OCI-M2 (cell line): Measurements from ENCODE around the gene ZNF800.

Source experiments
- DNase-seq: peaks from one replicate; lab custom pipeline; 2025; ENCODE audit not compliant: unreplicated experiment; lab: John Stamatoyannopoulos, UW

ZNF800 gene

DNA sequence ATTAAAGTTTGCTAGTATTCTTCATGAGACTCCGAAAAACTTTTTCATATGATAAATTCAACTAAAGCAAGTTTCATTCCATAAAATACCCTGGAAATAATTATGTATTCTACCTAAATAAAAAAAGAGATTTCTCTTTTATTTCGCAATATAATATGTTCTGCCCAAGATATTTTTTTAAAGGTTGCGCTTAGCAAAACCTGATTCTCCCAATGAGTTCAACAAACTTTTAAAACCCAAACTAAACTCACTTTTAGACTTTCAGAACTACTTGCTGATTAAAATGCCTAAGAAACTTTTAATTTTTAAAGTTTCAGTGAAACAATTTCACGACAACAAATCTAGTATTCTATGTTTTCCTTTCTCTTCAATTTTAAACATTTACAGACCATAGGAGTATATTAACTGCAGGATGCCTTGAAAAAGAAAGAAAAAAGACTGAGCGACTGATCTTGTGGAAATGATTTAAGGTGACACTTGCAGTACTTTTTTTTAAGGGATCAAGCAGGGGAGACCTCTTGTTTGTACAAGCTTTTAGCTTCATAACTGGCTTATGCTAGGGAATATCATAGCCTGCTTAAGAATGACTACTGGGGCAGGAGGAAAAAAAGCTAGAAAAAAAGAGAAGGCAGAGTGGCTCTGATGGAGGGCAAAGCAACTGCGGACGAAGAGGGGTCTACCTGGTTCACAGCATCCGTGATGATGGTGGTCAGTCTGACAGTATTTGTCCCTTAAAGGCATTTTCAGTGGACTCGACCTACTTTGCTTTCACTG is 1.5 kb downstream of the ZNF800 start:
- DNase-seq = no peak

- DNase-seq = no peak
Measured at GRCh38 chr7:127390186-127390816, 2.2 kb downstream of the ZNF800 start.

DNA sequence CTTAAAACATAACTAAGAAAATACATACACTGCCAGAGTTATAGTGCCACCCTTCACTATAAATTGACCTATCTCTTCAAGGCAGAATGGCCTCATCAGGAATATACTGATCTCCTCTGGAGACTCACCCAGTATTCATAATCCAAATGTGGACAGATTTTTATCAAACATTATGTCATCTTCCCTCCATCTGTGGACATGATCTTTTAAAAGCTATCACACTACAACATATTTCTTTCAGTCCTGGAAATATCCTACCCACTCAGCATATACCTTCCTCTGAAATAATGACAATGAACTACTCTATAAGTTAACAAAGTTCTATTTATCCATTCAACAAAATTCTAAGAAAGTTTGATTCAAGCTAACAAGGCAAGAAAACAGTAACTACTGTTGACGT is 3.2 kb downstream of the ZNF800 start:
- DNase-seq = no peak

DNA sequence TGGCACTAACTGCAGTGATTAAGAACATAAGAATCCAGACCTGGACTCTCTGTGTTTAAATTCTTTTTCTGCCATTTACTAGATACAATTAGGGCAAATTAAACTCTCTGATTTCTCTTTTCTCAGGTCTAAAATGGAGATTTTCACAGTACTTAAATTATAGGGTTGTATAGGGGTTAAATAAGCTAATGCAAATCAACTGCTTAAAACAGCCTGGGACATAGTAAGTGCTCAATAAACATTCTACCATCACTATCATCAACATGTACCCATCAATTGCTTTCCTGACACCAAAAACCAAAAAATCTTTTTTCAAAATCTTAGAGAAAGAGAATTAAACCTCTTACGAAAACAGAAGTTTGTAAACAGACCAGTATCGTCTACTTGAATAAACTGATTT is 4.5 kb downstream of the ZNF800 start:
- DNase-seq = no peak

GRCh38 chr7:127383123-127383835 is 9.2 kb downstream of the ZNF800 start:
- no peak for DNase-seq

DNA sequence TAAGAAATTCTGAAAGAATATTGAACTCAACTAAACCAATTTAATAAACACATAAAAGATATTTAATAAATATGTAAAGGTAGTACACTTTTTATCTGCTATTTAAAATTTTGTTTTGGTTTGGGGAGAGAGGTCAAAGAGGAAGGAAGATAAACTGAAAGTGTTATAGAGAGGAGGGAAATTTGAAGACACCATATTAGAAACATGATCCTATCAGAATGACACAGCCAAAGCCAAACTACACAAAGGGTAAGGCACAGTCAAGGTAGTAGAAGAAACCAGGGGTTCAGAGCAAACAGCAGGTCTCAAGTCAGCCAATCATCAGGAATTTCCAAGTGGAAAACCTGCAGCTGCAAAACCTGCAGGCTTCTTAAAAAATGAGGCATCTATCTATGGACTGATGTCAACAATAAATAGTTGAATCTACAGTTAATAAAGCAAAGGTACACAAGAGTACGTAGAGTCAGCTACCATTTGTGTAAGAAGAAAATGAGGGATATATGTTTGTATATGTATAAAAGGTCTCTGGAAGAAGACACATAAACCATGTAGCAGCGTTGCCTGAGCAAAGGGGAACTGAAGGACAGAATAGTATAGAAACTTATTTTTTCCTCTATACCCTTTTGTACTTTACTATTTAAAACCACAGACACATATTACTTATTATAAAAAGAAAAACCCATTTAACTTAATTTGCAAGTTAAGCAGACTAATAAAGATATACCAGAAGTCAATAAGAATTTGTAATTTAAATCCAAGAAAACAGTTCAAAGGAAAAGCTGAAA is 10.0 kb downstream of the ZNF800 start:
- no peak for DNase-seq

DNA sequence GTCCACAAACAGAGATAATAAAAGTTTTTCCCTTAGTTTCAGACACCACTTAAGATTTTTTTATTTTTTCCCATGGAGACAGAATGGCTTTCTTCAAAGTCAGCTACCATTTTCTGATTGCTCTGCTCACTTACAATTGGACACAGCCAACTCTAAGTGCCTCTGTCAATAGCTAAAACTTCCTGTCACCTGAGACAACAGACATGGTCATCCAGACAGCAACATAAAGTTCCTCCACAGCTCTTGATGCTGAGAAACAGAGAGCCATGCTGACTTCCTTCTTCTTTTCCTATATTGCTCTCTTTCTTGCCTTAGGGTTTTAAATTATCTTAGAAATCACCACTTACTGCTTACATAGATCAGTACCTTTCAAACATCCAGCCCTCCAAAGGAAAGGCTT is 12.0 kb downstream of the ZNF800 start:
- no peak for DNase-seq

GRCh38 chr7:127379642-127380041 is 12.9 kb downstream of the ZNF800 start:
- DNase-seq = no peak

DNA sequence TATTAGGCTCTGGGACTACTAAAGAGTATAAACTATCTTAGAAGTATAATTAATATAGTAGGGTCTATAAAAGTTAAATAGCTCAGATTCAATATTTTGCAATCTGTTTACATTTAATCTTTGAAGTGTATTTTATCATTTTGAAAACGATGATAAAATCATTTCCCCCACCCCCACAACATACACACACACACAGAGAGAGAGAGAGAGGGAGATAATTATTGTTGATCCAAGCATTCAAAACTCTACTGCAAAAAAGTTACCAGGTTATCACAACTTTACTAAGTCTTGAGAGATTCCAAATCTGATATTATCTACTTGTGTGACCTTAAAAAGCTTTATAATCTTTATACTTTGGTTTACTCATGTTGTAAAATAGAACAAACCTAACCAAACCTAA is 14.0 kb downstream of the ZNF800 start:
- no peak for DNase-seq

GRCh38 chr7:127377425-127377824 is 15.1 kb downstream of the ZNF800 start:
- DNase-seq = no peak

GRCh38 chr7:127375631-127376030 is 16.9 kb downstream of the ZNF800 start:
- DNase-seq = no peak

GRCh38 chr7:127367679-127368078 is 24.8 kb downstream of the ZNF800 start:
- DNase-seq = no peak

DNA sequence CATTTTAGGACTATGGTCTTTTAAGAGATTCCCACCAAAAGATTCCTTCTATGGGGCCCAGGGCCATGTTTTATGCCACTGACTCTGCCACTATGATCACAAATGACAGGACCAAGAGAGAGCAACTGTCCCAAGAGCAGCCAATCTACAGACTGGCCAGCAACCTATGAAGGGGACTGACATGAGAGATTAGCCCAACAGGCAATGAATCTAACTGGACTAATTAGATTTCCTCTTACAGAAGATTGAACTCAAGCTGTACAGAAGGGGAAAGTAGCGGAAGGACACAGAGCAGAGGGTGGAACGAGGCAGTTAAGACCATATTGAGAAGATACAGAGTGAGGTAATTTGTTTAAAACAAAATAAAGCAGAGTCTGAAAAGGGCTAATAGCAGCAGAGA is 25.8 kb downstream of the ZNF800 start:
- DNase-seq = no peak

DNA sequence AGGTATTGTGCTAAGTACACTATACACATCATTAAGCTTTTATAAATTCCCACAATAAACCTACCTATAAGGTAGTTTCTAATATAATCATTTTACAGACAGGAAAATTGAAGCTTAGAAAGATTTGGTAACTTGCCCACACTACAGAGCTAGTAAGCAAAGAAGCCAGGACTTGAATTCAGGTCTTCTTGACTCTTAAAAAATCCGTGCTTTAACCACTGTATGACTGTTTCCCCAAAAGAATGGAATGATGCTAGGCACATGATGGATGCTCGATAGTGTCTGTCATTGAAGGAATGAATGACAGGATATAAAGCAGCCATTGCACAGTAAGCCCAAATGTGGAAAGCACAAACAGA is 26.6 kb downstream of the ZNF800 start:
- DNase-seq = no peak

- DNase-seq = no peak
Measured at GRCh38 chr7:127365164-127365956, 27.1 kb downstream of the ZNF800 start.

DNA sequence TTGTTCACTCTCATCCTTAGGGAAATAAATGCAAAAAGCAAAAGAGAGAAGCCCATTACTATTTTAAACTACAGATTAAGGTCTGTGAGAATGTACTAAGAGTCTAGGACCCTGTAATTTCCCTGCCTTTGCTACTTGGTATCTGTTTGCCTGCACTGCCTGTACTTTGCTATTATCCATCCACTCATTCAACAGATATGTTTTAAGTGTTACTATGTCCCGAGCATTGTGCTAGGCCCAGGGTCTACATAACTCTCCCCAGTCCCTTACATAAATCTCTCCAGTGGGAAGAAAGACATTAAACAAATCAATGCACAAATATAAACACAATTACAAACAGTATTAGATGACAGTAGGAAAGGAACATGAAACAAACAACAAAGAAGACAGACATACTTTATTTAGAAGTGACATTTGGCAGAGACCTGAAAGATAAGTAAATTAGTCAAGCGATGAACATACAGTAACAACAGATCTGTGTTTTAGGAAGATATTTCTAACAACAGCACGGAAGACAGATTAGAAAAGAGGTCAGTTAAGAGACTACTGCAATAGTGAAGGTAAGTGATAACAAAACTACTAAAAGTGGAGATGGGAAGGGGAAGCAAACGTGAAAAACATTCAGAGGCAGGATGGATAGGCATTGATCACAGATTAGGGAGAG is 30.0 kb downstream of the ZNF800 start:
- DNase-seq = no peak

- no peak for DNase-seq
Measured at GRCh38 chr7:127361736-127362135, 30.8 kb downstream of the ZNF800 start.

DNA sequence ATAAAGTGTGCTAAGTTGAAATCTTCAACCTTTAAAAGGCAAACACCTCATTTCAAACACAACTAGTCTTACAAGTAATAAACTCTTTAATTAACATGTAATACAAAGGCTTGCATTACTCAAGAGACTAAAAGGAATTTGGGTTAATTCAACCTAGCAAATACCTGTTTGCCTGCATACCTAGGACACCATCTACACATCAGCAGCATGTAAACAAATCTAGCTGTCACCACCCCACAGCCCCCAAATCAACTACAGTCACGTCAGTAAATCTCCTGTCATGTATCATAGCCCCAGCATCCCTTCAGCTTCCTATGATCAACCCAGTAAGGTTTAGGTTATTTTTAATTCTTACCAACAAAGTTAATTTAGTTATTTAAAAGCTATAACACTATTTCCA is 33.5 kb downstream of the ZNF800 start:
- DNase-seq = no peak

DNA sequence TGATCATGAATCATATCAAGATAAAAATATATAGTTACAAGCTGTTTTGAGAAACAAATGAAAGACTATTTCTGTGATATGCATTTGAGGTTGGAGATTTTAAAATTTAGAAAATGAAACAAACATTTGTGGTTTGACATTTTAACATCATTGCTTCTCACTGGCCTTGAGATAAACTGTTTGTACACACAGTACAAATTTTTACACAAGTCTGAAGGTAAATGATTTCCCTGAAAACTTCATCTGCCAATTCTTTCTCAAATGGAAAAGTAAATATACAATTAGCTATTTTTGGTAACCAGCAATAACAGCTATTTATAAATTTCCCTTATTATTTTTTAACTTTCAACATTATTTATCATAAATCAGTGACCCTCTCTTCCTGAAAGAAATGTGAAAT is 38.6 kb downstream of the ZNF800 start:
- DNase-seq = no peak

DNA sequence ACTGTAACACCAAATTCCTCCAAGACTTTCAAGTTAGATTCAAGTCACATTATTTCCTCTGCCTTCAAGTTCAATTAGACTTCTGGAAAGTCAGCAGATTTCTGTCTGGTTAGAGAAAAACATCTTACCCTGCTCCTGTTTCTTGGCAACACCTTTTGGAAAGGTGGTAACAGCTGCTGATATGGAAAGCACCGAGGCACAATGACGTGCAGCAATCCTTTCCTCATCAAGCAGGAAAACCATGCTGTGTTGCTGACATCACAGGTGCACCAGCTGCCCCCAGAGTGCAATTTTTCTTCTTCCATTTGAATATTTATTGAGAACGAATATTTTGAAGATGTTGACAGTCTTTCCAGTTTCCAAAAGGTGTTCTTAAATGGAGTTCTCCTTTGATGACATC is 41.9 kb downstream of the ZNF800 start:
- no peak for DNase-seq
